ENCODE results near the gene OR10A6. TPM values are rescaled to one million over a fixed set of nuclear protein-coding genes. Genes with fewer than 3 reads are reported as not detected.

OR10A6 gene
- total RNA-seq, 1 donor from 2014 or later: not detected

GRCh38 chr11:7969756-7970646 lies 38.9 kb upstream of the OR10A6 start:
- H3K27me3 ChIP-seq (ENCODE audit: low read depth): no peaks in the 10 kb centered on the region
- H3K36me3 ChIP-seq: no peaks in the 10 kb centered on the region
- no peak overlapping the region for H3K27ac ChIP-seq
- no peaks in the 10 kb centered on the region for H3K9me3 ChIP-seq
- H3K4me3 ChIP-seq: no peak overlapping the region
- H3K4me1 ChIP-seq: no peaks in the 10 kb centered on the region
- intact Hi-C loops (cut with DNase I): no loop called here
- no peak for TF ChIP-seq CTCF (IDR thresholded peaks at IDR 0.05)
- DNase-seq (no peak), ATAC-seq (no peak)

DNA sequence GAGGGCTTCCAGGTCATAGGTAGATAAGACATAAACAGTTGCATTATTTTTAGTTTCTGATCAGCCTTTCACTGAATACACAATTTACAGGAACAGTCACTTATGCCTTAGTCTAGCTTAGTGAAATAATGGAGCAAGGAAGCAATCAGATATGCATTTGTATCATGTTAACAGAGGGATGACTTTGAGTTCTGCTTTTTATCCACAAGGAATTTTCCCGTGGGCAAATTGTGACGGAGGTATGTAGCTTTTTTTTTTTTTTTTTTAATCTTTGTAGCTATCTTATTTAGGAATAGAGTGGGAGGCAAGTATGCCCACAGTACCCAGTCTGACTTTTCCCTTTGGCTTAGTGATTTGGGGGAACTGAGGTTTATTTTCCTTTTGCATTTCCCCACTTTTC lies 37.6 kb upstream of the OR10A6 start:
- intact Hi-C loops (cut with DNase I): no loop called here
- H3K27ac ChIP-seq: no peak overlapping the region

GRCh38 chr11:7967826-7968225 lies 36.8 kb upstream of the OR10A6 start:
- DNase-seq: no peak
- Histone ChIP-seq H3K27ac (no peak overlapping the region), H3K27me3 (ENCODE audit: low read depth) (no peaks in the 10 kb centered on the region), H3K4me1 (no peaks in the 10 kb centered on the region), H3K9me3 (no peaks in the 10 kb centered on the region), H3K36me3 (no peaks in the 10 kb centered on the region), H3K4me3 (no peak overlapping the region)
- no peak for TF ChIP-seq CTCF (IDR thresholded peaks at IDR 0.05)
- no peak for ATAC-seq
- intact Hi-C loops (cut with DNase I): no loop called here

More for the DNA sequence above, 37.6 kb upstream of the OR10A6 start:
- TF ChIP-seq CTCF (IDR thresholded peaks at IDR 0.05): no peak
- H3K27me3 ChIP-seq (ENCODE audit: low read depth): no peaks in the 10 kb centered on the region
- no peaks in the 10 kb centered on the region for H3K9me3 ChIP-seq
- H3K4me3 ChIP-seq: no peak overlapping the region
- no peaks in the 10 kb centered on the region for H3K4me1 ChIP-seq
- H3K36me3 ChIP-seq: no peaks in the 10 kb centered on the region
- DNase-seq (no peak), ATAC-seq (no peak)

- no peak overlapping the region for H3K4me3 ChIP-seq
- intact Hi-C loops (cut with DNase I): no loop called here
Measured at GRCh38 chr11:7967097-7967496, 36.0 kb upstream of the OR10A6 start.

DNA sequence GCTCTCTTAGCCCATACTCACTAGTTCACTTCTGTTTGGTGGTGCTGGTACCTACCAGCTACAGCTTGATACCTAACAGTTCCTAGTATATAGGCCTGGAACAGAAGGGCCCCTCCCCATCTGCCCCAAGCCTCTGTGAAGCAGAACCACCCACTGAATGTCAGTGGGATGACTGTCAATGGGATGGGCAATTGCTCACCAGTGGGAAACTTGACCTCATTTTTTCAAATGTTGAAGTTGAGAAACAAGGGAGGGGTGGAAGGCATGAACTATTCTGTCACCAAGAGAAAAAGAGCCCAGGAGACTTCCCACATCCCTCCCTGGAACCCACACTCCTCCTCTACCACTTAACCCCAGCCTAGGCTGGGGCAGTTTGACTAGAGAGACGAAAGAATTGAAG lies 34.3 kb upstream of the OR10A6 start, which contains the start of gene NLRP10:
NLRP10 (minus strand) TSS at position 62 of the 400 bp plus-strand sequence. CDS start 1,952 bp downstream, outside the sequence.
- DNase-seq (no peak), ATAC-seq (no peak)
- Histone ChIP-seq H3K9me3 (no peaks in the 10 kb centered on the region), H3K36me3 (no peaks in the 10 kb centered on the region), H3K27ac (no peak within 1 kb of the TSS), H3K4me1 (no peaks in the 10 kb centered on the region), H3K27me3 (ENCODE audit: low read depth) (no peaks in the 10 kb centered on the region), H3K4me3 (no peak within 1 kb of the TSS)
- intact Hi-C loops (cut with DNase I): no loop called here
- no peak for TF ChIP-seq CTCF (IDR thresholded peaks at IDR 0.05)

More at GRCh38 chr11:7967097-7967496, 36.0 kb upstream of the OR10A6 start:
- no peak for TF ChIP-seq CTCF (IDR thresholded peaks at IDR 0.05)
- Histone ChIP-seq H3K27ac (no peak overlapping the region), H3K36me3 (no peaks in the 10 kb centered on the region), H3K9me3 (no peaks in the 10 kb centered on the region), H3K4me1 (no peaks in the 10 kb centered on the region), H3K27me3 (ENCODE audit: low read depth) (no peaks in the 10 kb centered on the region)
- DNase-seq (no peak), ATAC-seq (no peak)
